GM12872 (cell line): ENCODE measurements around the gene MACC1.

Source experiments
- TF ChIP-seq, protein P1 (sequence below): IDR thresholded peaks from 3 replicates; pipeline ENCODE4 v1.5.1; 2011; ENCODE audit warnings: low read depth, mild to moderate bottlenecking, low read length, moderate library complexity; ENCODE audit not compliant: insufficient read depth

The MACC1 gene

GRCh38 chr7:20217193-20217948, at the start of gene MACC1:
Gene MACC1 (minus strand): TSS chr7:20217384. CDS start chr7:20161862, 55,522 bp downstream.
- TF ChIP-seq, protein P1, sequence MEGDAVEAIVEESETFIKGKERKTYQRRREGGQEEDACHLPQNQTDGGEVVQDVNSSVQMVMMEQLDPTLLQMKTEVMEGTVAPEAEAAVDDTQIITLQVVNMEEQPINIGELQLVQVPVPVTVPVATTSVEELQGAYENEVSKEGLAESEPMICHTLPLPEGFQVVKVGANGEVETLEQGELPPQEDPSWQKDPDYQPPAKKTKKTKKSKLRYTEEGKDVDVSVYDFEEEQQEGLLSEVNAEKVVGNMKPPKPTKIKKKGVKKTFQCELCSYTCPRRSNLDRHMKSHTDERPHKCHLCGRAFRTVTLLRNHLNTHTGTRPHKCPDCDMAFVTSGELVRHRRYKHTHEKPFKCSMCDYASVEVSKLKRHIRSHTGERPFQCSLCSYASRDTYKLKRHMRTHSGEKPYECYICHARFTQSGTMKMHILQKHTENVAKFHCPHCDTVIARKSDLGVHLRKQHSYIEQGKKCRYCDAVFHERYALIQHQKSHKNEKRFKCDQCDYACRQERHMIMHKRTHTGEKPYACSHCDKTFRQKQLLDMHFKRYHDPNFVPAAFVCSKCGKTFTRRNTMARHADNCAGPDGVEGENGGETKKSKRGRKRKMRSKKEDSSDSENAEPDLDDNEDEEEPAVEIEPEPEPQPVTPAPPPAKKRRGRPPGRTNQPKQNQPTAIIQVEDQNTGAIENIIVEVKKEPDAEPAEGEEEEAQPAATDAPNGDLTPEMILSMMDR, result peak; percentile 73

DNA sequence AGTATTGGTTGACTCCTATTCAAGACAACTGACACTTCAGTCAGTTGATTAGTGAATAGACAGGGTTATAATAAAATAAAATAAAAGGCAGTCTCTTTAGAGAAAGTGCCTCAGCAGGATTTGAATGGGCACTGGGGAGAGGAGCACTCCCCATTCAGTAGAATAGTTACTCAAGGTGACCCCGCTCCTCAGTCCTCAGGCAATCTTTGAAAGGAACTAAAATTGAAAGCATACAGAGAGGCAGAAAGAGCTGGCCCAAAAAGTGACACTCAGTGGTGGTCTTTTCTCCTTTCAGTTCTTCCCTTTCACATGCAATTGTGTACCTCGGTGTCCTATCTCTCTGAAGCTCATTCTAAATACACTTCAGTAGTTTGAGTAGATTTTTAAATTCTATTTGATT, 47.4 kb upstream of the MACC1 start:
- TF ChIP-seq, protein P1, result no peak

DNA sequence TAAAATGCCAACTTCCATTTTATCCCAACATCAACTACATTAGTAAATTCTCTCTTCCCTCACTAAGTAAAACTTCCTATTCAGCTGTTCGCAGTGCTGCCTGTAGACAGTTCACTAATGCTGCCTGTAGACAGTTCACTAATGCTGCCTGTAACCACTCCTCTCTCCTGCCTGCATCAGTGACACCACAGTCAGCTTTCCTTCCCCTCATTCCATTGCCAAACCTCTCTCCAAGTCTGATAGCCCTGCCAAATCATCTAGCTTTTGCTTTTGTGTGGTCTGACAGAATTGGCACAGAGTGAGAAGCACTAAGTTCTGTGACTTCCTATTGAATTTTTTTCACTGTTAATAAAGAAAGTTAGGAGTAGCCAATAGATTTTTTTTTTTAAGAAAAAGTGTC, 43.0 kb upstream of the MACC1 start:
- TF ChIP-seq, protein P1, result no peak

DNA sequence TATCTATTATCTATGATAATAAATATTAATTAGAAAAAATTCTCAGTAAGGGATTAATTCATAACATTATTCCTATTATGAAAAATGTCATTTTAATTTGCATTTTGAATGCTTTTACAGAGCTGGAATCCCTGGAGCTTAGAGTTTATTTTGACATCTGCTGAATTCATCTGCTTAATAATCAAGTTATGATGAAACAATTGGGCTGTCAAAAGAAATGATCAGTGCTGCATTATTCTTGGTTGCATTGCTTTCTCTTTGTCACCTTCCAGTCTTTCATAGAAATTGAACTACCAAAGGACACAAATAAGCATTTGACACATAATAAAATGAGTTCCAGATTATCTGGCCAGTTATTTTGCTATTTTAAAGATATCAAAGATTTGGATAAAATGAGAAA, 40.0 kb upstream of the MACC1 start:
- TF ChIP-seq, protein P1, result no peak

GRCh38 chr7:20249920-20250319, 32.7 kb upstream of the MACC1 start:
- TF ChIP-seq, protein P1, result no peak

DNA sequence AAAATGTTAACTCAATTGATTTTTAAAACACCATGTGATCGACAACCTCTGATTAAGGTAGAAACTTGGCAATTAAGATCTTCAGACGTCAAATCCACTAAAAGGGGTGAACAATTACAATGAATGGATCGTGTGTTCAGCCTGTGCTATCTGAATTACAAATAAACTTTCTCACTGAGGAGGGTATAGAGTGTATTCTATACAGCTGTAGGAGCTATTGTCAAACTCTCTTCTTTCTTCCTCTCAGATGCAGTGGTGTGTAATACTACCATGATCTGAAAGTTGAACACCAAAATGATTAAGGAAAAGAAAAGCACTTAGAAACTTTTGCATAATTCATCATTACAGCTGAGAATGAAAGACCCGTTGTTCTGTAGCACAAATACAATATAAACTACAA, 32.2 kb upstream of the MACC1 start:
- TF ChIP-seq, protein P1, result no peak

DNA sequence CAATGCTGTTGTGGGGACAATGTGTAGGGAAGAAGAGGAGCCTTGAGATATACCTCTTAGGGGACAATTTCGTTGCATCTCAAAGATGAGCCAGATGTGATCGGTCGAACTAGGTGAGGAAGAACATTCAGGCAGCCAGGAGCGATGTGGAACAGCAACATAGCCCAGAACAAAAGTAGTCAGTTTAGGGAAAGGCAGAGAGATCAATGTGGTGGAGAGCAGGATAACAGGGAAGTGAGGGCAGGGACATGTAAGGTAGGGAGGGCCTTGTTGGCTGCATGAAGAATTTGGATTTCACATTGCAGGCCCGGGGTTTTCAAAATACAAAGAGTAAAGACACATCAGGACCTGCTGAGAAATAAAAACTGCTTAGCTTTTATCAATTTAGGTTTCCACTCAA, 29.1 kb upstream of the MACC1 start:
- TF ChIP-seq, protein P1, result no peak
